Epithelial cell of proximal tubule (primary cell): Measurements from ENCODE around the gene AGPAT2. TPM values are rescaled to one million over a fixed set of nuclear protein-coding genes. Genes with fewer than 3 reads are reported as not detected.

Source experiments
- DNase-seq: peaks from one replicate; pipeline ENCODE4 v3.0.0-alpha.2; 2011; ENCODE audit warnings: low read depth
- H3K4me3 ChIP-seq: 2 replicates; pipeline ENCODE4 v1.5.1; 2011; ENCODE audit warnings: low read depth, mild to moderate bottlenecking, low read length
- CTCF ChIP-seq: conservative IDR thresholded peaks from 2 replicates; pipeline ENCODE4 v1.5.1; 2012; ENCODE audit warnings: low read depth, mild to moderate bottlenecking, low read length
- total RNA-seq: library from RNA; depleted of rRNA; stranded (reverse); fragments of >200 nt; gene quantifications from 2 replicates; pipeline ENCODE4 v1.2.3, GENCODE V29; 2015

Gene AGPAT2
- total RNA-seq = 40.5 and 71.3 TPM in 2 replicates

GRCh38 chr9:136686794-136687711 is at the start of gene AGPAT2:
TSS of gene AGPAT2 (minus strand) at chr9:136687457. CDS start at chr9:136687357, 100 bp downstream.
- DNase-seq = no peak
- TF ChIP-seq CTCF = no peak
- H3K4me3 ChIP-seq = peak within 1 kb of the TSS; percentile 86

- no peak for TF ChIP-seq CTCF
- DNase-seq = no peak
- H3K4me3 ChIP-seq = no peak overlapping the region
Observed at GRCh38 chr9:136735812-136736480, 48.7 kb upstream of the AGPAT2 start.

GRCh38 chr9:136734837-136735496 is 47.7 kb upstream of the AGPAT2 start:
- TF ChIP-seq CTCF = no peak
- H3K4me3 ChIP-seq = no peak overlapping the region
- DNase-seq = no peak

- no peak for DNase-seq
- TF ChIP-seq CTCF = no peak
- H3K4me3 ChIP-seq = no peak overlapping the region
Observed at GRCh38 chr9:136733611-136734010, 46.4 kb upstream of the AGPAT2 start.

GRCh38 chr9:136732444-136733178 is 45.4 kb upstream of the AGPAT2 start:
- H3K4me3 ChIP-seq = no peak overlapping the region
- no peak for DNase-seq
- TF ChIP-seq CTCF = no peak

- TF ChIP-seq CTCF = no peak
- no peak overlapping the region for H3K4me3 ChIP-seq
- DNase-seq = no peak
Observed at GRCh38 chr9:136729926-136730325, 42.7 kb upstream of the AGPAT2 start.
